Loucy (cell line): Measurements from ENCODE around the gene HK1.

Source experiments
- CTCF ChIP-seq: fragments of 200-600 bp; sonication (generic); conservative IDR thresholded peaks from 2 replicates; pipeline ENCODE4 v1.5.1; 2014; ENCODE audit warnings: mild to moderate bottlenecking, antibody characterized with exemption, low read length
- EZH2phosphoT487 ChIP-seq: fragments of 200-600 bp; IDR thresholded peaks from 2 replicates; pipeline ENCODE4 v1.6.1; 2018; ENCODE audit warnings: antibody characterized with exemption, mild to moderate bottlenecking, moderate library complexity, borderline replicate concordance

- TF ChIP-seq CTCF (no peak), EZH2phosphoT487 (no peak)
Observed at GRCh38 chr10:69364232-69364940, 86.1 kb downstream of the HK1 start.
